ENCODE results near the gene FBLN7.

The FBLN7 gene

GRCh38 chr2:112187046-112187715 lies 49.0 kb downstream of the FBLN7 start (continued):
- TF ChIP-seq BCL6B (tag by site-specific recombination; IDR thresholded peaks at IDR 0.05) (no peak), OVOL3 (tag by site-specific recombination; IDR thresholded peaks at IDR 0.05) (no peak)

- no peak overlapping the region for H3K4me3 ChIP-seq (ENCODE audit: low read depth, low read length)
- no peaks in the 10 kb centered on the region for H3K4me1 ChIP-seq (ENCODE audit: control insufficient read depth, insufficient read depth, low read length)
- ChIA-PET CTCF (interaction anchor here (1.2 kb wide), 1 partner anchor 40 kb away, joined by 4 read pairs; no protein-coding TSS in a partner anchor), POLR2A (no interaction called here)
- H3K27ac ChIP-seq (ENCODE audit: extremely low read depth, low read depth, low read length), result no peak overlapping the region
- TF ChIP-seq ZBTB8A (tag by site-specific recombination; IDR thresholded peaks at IDR 0.05) (no peak), HOXC10 (CRISPR knock-in tag; IDR thresholded peaks at IDR 0.05) (no peak), TRIM28 (IDR thresholded peaks at IDR 0.05; ENCODE audit: borderline replicate concordance, low read length) (no peak), ZNF837 (tag by site-specific recombination; IDR thresholded peaks at IDR 0.05) (no peak), ZSCAN30 (tag by site-specific recombination; IDR thresholded peaks at IDR 0.05) (no peak), YY1 (tag by site-specific recombination; IDR thresholded peaks at IDR 0.05) (no peak), ZNF555 (tag by site-specific recombination; conservative IDR thresholded peaks at IDR 0.05) (no peak), ZNF639 (tag by site-specific recombination; IDR thresholded peaks at IDR 0.05) (no peak)
- no peaks in the 10 kb centered on the region for H3K36me3 ChIP-seq (ENCODE audit: control insufficient read depth in 2 of 2, insufficient read depth in 1 of 2, low read length in 2 of 2)
- H3K9me3 ChIP-seq (ENCODE audit: control insufficient read depth, insufficient read depth, low read depth, low read length), result no peaks in the 10 kb centered on the region
These were observed 49.8 kb downstream of the FBLN7 start for GRCh38 chr2:112187805-112188596.

GRCh38 chr2:112189001-112189556 lies 50.9 kb downstream of the FBLN7 start:
- no peak overlapping the region for H3K4me3 ChIP-seq (ENCODE audit: low read depth, low read length)
- POLR2A ChIA-PET, result no interaction called here
- TF ChIP-seq ZNF211 (tag by site-specific recombination; IDR thresholded peaks at IDR 0.05; ENCODE audit: low read depth) (no peak), ZNF214 (tag by site-specific recombination; IDR thresholded peaks at IDR 0.05; ENCODE audit: borderline replicate concordance) (no peak), REST (tag by site-specific recombination; IDR thresholded peaks at IDR 0.05) (no peak), TRIM28 (IDR thresholded peaks at IDR 0.05; ENCODE audit: borderline replicate concordance, low read length) (no peak), ZNF692 (tag by site-specific recombination; IDR thresholded peaks at IDR 0.05) (no peak), ZNF48 (tag by site-specific recombination; IDR thresholded peaks at IDR 0.05) (no peak), MYNN (tag by site-specific recombination; IDR thresholded peaks at IDR 0.05; ENCODE audit: borderline replicate concordance) (no peak), ZNF670 (tag by site-specific recombination; IDR thresholded peaks at IDR 0.05; ENCODE audit: low read depth) (no peak), ZNF133 (tag by site-specific recombination; IDR thresholded peaks at IDR 0.05) (no peak)
- no peaks in the 10 kb centered on the region for H3K9me3 ChIP-seq (ENCODE audit: control insufficient read depth, insufficient read depth, low read depth, low read length)
- no peak overlapping the region for H3K27ac ChIP-seq (ENCODE audit: extremely low read depth, low read depth, low read length)
- no peaks in the 10 kb centered on the region for H3K4me1 ChIP-seq (ENCODE audit: control insufficient read depth, insufficient read depth, low read length)
- CTCF ChIA-PET, result interaction anchor here (1.2 kb wide), 1 partner anchor 39 kb away, joined by 4 read pairs; no protein-coding TSS in a partner anchor
- H3K36me3 ChIP-seq (ENCODE audit: control insufficient read depth in 2 of 2, insufficient read depth in 1 of 2, low read length in 2 of 2), result no peaks in the 10 kb centered on the region

Data from HEK293 (cell line).